HG03066 (cell line): Measurements from ENCODE around the gene GORASP1.

Experiments used
- ATAC-seq: cut with Tn5 transposase; IDR thresholded peaks from one replicate; pipeline ENCODE4 v1.9.1; 2021; ENCODE audit warnings: low read depth; ENCODE audit not compliant: unreplicated experiment

GORASP1 gene

GRCh38 chr3:39103791-39104552, 3.5 kb downstream of the GORASP1 start:
- ATAC-seq, result no peak

- no peak for ATAC-seq
Measured at GRCh38 chr3:39103324-39103693, 4.1 kb downstream of the GORASP1 start.

- no peak for ATAC-seq
Measured at GRCh38 chr3:39102504-39103323, 4.7 kb downstream of the GORASP1 start.

GRCh38 chr3:39101022-39101689, 6.3 kb downstream of the GORASP1 start:
- peak; percentile 88 for ATAC-seq

- ATAC-seq, result no peak
Measured at GRCh38 chr3:39100500-39100886, 6.9 kb downstream of the GORASP1 start.

GRCh38 chr3:39099738-39100499, 7.5 kb downstream of the GORASP1 start:
- no peak for ATAC-seq

GRCh38 chr3:39099242-39099641, 8.2 kb downstream of the GORASP1 start:
- ATAC-seq, result no peak

- ATAC-seq, result no peak
Measured at GRCh38 chr3:39098473-39099000, 8.9 kb downstream of the GORASP1 start.

GRCh38 chr3:39097716-39098472, 9.5 kb downstream of the GORASP1 start:
- ATAC-seq, result no peak

- no peak for ATAC-seq
Measured at GRCh38 chr3:39096775-39097174, 10.7 kb downstream of the GORASP1 start.

- ATAC-seq, result no peak
Measured at GRCh38 chr3:39095778-39096177, 11.6 kb downstream of the GORASP1 start.

GRCh38 chr3:39094851-39095677, 12.4 kb downstream of the GORASP1 start:
- ATAC-seq, result no peak

- no peak for ATAC-seq
Measured at GRCh38 chr3:39090922-39091321, 16.5 kb downstream of the GORASP1 start.

- ATAC-seq, result no peak
Measured at GRCh38 chr3:39088889-39089288, 18.5 kb downstream of the GORASP1 start.

- ATAC-seq, result no peak
Measured at GRCh38 chr3:39088456-39088855, 19.0 kb downstream of the GORASP1 start.

- no peak for ATAC-seq
Measured at GRCh38 chr3:39086144-39086543, 21.3 kb downstream of the GORASP1 start.

GRCh38 chr3:39082666-39083313, 24.6 kb downstream of the GORASP1 start:
- no peak for ATAC-seq

- no peak for ATAC-seq
Measured at GRCh38 chr3:39080026-39080425, 27.4 kb downstream of the GORASP1 start.
